ENCODE measurements around the gene KIAA1328.

The KIAA1328 gene

DNA sequence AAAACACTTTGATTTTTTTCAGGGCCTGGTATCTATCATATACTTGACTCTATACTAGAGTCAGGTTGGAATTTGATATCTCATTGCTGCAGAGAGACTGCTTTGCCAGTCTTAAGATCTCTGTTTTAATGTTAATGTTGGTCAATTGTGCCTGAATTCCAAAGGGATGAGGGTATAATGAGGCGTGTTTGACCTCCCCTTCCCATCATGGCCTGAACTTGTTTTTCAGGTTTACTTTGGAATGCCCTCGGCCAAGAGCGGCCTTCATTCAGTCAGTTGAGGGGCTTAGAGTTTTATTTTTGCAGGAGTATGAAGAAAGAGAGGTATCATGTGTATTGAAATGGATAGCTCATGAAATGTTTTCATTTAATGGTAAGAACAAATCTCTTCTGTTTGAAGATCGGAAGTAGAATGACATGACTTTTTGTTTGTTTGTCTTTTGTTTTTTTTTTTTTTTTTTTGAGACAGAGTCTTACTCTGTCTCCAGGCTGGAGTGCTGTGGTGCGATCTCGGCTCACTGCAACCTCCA lies 119.0 kb downstream of the KIAA1328 start:
- no peaks in the 10 kb centered on the region for H3K9me2 ChIP-seq (replicated peaks; ENCODE audit: insufficient read depth, low read length)
- no peaks in the 10 kb centered on the region for H3K27me3 ChIP-seq (ENCODE audit: low read length)
- H3K27ac ChIP-seq (ENCODE audit: low read depth, low read length) = no peak overlapping the region
- no peak overlapping the region for H2AFZ ChIP-seq (ENCODE audit: low read depth, low read length, severe bottlenecking)
- TF ChIP-seq, protein P1, sequence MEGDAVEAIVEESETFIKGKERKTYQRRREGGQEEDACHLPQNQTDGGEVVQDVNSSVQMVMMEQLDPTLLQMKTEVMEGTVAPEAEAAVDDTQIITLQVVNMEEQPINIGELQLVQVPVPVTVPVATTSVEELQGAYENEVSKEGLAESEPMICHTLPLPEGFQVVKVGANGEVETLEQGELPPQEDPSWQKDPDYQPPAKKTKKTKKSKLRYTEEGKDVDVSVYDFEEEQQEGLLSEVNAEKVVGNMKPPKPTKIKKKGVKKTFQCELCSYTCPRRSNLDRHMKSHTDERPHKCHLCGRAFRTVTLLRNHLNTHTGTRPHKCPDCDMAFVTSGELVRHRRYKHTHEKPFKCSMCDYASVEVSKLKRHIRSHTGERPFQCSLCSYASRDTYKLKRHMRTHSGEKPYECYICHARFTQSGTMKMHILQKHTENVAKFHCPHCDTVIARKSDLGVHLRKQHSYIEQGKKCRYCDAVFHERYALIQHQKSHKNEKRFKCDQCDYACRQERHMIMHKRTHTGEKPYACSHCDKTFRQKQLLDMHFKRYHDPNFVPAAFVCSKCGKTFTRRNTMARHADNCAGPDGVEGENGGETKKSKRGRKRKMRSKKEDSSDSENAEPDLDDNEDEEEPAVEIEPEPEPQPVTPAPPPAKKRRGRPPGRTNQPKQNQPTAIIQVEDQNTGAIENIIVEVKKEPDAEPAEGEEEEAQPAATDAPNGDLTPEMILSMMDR (IDR thresholded peaks at IDR 0.05; ENCODE audit: insufficient read depth, low read length, poor library complexity, severe bottlenecking) = no peak
- no peak for TF ChIP-seq EZH2phosphoT487 (conservative IDR thresholded peaks at IDR 0.05; ENCODE audit: low read length)
- no peaks in the 10 kb centered on the region for H3F3A ChIP-seq (ENCODE audit: insufficient read depth)
- H3K4me2 ChIP-seq (ENCODE audit: low read depth, low read length, poor library complexity, severe bottlenecking) = no peak overlapping the region
- H3K9me3 ChIP-seq (ENCODE audit: insufficient read depth, low read length) = no peaks in the 10 kb centered on the region
- no peaks in the 10 kb centered on the region for H4K20me1 ChIP-seq (ENCODE audit: low read depth, low read length)
- no peak overlapping the region for H3K4me3 ChIP-seq (ENCODE audit: insufficient read depth, low read length, poor library complexity, severe bottlenecking)
- H3K9ac ChIP-seq (ENCODE audit: low read length) = no peak overlapping the region
- H3K36me3 ChIP-seq (ENCODE audit: low read length) = no peaks in the 10 kb centered on the region
- H3K79me2 ChIP-seq (ENCODE audit: insufficient read depth, low read length) = no peaks in the 10 kb centered on the region

DNA sequence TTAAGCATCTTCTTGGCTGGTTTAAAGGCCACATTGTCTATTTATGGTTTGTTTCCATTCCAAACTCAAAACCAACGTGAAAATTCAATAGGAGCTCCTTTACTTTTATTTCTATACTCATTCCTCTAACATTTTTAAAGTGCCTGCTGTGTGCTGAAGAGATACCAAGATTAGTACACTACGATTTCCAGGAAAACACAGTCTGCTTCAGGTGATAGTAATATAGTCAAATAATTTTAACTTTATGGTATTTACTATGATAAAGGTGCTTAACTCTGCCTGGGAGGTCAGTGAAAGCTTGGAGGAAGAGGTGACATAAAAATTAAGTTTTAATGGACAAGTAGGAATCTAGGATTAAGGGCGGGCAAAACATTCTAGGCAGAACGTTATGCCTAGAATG lies 121.4 kb downstream of the KIAA1328 start:
- H4K20me1 ChIP-seq (ENCODE audit: low read depth, low read length) = no peaks in the 10 kb centered on the region
- no peak overlapping the region for H2AFZ ChIP-seq (ENCODE audit: low read depth, low read length, severe bottlenecking)
- no peaks in the 10 kb centered on the region for H3K9me2 ChIP-seq (replicated peaks; ENCODE audit: insufficient read depth, low read length)
- no peak for TF ChIP-seq EZH2phosphoT487 (conservative IDR thresholded peaks at IDR 0.05; ENCODE audit: low read length)
- TF ChIP-seq, protein P1 (IDR thresholded peaks at IDR 0.05; ENCODE audit: insufficient read depth, low read length, poor library complexity, severe bottlenecking) = no peak
- H3K9me3 ChIP-seq (ENCODE audit: insufficient read depth, low read length) = no peaks in the 10 kb centered on the region
- H3K4me2 ChIP-seq (ENCODE audit: low read depth, low read length, poor library complexity, severe bottlenecking) = no peak overlapping the region
- no peak overlapping the region for H3K9ac ChIP-seq (ENCODE audit: low read length)
- no peak overlapping the region for H3K27ac ChIP-seq (ENCODE audit: low read depth, low read length)
- H3K36me3 ChIP-seq (ENCODE audit: low read length) = no peaks in the 10 kb centered on the region
- H3K4me3 ChIP-seq (ENCODE audit: insufficient read depth, low read length, poor library complexity, severe bottlenecking) = no peak overlapping the region
- no peaks in the 10 kb centered on the region for H3F3A ChIP-seq (ENCODE audit: insufficient read depth)
- H3K27me3 ChIP-seq (ENCODE audit: low read length) = no peaks in the 10 kb centered on the region
- H3K79me2 ChIP-seq (ENCODE audit: insufficient read depth, low read length) = no peaks in the 10 kb centered on the region

DNA sequence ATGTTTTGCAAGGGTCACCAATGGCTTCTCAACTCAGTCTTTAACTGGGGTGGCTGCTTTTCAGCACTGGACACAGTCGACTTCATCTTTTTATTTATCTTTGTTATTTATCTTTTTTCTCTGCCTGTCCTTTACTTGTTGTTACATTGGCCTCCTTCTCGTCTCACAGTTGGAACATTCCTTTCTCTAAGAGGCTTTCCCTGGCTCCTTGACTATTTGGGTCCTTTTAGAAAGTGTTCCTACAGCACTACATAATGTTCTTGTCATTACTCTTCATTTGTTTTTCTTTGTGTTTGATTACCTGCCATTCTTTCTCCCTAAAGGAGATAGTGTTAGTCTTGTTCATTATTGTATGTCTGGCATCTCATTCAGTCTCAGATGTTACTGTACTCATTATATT lies 122.0 kb downstream of the KIAA1328 start:
- no peaks in the 10 kb centered on the region for H3K9me3 ChIP-seq (ENCODE audit: insufficient read depth, low read length)
- no peaks in the 10 kb centered on the region for H3F3A ChIP-seq (ENCODE audit: insufficient read depth)
- H3K4me2 ChIP-seq (ENCODE audit: low read depth, low read length, poor library complexity, severe bottlenecking) = no peak overlapping the region
- H3K36me3 ChIP-seq (ENCODE audit: low read length) = no peaks in the 10 kb centered on the region
- H3K9me2 ChIP-seq (replicated peaks; ENCODE audit: insufficient read depth, low read length) = no peaks in the 10 kb centered on the region
- no peaks in the 10 kb centered on the region for H3K79me2 ChIP-seq (ENCODE audit: insufficient read depth, low read length)
- no peak overlapping the region for H3K27ac ChIP-seq (ENCODE audit: low read depth, low read length)
- no peak overlapping the region for H2AFZ ChIP-seq (ENCODE audit: low read depth, low read length, severe bottlenecking)
- no peak overlapping the region for H3K4me3 ChIP-seq (ENCODE audit: insufficient read depth, low read length, poor library complexity, severe bottlenecking)
- no peak for TF ChIP-seq EZH2phosphoT487 (conservative IDR thresholded peaks at IDR 0.05; ENCODE audit: low read length)
- TF ChIP-seq, protein P1 (IDR thresholded peaks at IDR 0.05; ENCODE audit: insufficient read depth, low read length, poor library complexity, severe bottlenecking) = no peak
- H3K9ac ChIP-seq (ENCODE audit: low read length) = no peak overlapping the region
- no peaks in the 10 kb centered on the region for H4K20me1 ChIP-seq (ENCODE audit: low read depth, low read length)
- H3K27me3 ChIP-seq (ENCODE audit: low read length) = no peaks in the 10 kb centered on the region
